Stimulated activated CD4-positive, alpha-beta T cell treated with anti-CD3 and anti-CD28 coated beads, TNF-alpha, amount 100 ng/mL, for 24 hours (primary cell): ENCODE measurements around the gene GHRL.

Experiments
- DNase-seq, 3 experiments: peaks; one replicate each; pipeline ENCODE4 v3.0.0-alpha.2; 2020; ENCODE audit warnings: low read depth in 3 of 3

GHRL gene

DNA sequence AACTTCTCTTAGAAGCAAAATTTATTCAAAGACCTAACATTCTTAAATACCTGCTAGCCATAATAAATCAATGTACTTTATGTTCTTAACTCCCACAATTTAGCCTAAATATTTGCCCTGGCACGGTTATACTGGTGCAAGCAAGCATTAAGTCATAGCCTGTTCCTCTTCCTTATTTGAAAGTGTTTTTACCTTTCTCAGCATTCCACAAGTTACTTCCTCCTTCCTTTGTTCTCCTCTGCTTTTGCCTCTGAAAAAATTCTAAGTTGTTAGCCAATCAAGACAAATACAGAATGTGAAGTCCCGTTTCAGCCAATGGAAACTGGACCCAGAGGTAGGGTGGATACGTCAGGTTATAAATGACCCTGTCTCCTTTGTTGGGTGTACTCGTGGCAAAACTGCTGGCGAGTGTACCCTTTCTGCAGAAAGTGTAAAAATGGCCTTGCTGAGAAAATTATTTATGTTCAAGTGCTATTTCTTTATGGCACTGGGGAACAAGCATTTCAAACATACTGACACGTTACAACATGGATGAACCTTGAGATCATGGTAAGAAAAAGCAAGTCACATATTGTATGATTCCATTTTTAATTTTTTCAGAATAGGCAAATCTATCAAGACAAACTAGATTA lies 47.5 kb downstream of the GHRL start:
- DNase-seq = no peak

DNA sequence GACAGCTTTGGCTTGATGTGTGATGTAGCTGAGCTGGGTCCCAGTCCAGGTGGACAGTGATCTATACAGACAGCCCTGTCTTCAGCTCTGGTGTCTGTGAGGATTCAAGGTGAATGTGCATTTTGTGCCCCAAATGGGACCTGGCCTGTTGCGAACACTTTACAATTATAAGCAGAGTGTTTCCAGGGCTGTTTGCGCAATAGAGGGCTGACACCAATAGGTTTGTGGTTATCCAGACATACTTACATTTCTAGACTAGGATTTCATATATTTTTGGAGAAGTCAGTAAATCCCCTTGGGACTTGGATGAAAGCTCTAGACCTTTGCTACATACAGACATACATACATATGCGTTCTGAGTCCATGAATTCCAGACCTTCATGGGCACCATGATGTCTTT lies 48.7 kb downstream of the GHRL start:
- no peak for DNase-seq

DNA sequence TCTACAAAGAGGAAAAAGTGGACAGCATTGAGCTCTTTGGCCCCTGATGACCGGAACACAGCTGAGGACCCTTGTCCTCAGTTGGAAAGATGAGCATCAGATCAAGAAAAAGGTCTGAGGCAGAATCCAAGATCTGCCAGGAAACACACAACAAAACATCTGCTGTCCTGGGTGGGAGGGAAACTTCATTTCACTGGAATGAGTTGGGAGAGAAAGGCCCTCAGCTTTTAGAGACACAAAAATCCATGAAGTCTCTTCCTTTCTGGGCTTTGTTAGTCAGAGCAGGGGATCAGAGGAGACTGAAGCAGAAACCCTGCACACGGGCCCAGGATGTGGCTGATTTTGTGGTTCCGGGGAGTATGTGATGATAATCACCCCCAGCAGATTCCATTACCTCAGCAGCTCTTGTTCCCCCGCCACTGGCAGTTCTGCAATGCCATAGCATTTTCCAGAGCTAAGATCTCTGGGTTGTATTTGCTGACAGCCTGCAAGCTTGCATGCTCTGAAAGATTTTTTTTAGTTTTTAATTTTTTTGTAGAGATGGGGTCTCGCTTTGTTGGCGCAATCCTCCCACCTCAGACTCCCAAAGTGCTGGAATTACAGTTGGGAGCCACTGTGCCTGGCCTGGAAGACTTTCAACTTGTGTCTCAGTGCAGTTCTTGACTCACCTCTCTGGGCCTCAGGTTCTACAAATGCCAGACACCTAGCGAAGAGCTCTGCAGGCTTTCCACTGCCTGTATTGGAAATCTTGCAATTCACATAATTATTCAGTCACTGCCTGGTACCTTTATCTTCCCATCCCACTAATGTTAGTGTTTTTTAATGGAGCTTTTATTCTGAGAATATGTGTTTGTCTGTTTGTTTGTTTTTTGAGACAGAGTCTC lies 50.3 kb downstream of the GHRL start:
- DNase-seq = peak; percentile 53 to 75 (median 57)

- DNase-seq = no peak
These were observed 51.9 kb downstream of the GHRL start for GRCh38 chr3:10240799-10241198.

DNA sequence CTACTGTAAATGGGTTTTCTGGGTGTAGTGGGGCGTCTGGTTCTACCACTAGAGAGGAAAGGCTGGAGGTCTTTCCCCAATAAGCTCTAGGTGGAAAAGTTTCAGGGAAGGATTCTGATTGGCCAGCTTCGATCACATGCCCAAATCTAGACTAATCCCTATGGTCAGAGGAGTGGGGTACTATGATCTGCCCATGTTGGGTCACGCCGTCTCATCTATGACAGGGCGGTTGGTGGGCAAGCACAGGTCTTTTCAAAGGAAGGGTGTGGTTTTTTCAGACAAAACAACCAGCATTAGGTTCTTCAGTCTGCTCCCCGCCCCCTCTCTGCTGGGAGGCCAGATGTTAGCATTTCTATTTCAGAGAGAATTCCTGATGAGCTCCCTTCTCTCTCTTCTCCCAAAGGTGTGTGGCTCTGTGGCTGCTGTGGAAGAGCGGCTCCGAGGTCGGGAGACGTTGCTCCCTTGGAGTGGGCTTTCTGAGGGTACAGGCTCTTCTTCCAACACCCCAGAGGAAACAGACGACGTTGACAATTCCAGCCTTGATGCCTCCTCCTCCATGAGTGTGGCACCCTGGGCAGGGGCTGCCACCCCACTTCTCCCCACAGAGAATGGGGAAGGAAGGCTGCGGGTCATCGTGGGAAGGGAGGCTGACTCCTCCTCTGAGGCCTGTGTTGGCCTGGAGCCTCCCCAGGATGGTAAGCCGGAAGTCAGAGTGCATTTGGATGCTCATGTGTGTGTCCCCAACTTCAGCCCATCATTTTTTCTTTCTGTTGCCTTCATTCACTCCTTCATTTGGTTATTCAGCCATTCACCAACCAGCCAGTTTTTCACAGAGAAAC lies 54.2 kb downstream of the GHRL start:
- no peak for DNase-seq
